WI38 (cell line): Measurements from ENCODE around the gene PARP6.

Experiments used
- H3K4me3 ChIP-seq: 2 replicates; pipeline ENCODE4 v1.5.1; 2011; ENCODE audit warnings: low read depth, mild to moderate bottlenecking, control low read depth, low read length
- TF ChIP-seq, protein P1 (sequence below): IDR thresholded peaks from 2 replicates; pipeline ENCODE4 v1.5.1; 2012; ENCODE audit warnings: low read depth, mild to moderate bottlenecking, control low read depth, low read length

PARP6 gene

DNA sequence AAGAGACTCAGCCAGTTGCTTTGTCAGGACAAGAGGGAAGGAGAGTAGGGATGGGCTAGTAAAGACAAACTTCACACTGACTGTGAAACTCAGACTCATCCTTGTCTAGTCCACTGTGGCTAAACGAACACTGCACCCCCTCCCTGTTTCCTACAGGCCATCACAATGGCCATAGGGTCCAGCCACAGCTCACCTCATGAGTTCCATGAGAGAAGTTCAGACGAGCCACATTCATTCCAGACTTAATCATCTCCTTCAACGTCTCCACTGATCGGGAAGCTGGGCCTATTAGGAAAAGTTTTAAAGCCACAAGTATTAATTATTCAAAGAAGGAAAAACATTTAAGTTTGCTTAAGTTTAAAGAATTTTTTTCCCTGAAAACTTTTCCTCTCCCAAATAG lies 55.1 kb downstream of the PARP6 start:
- no peak overlapping the region for H3K4me3 ChIP-seq
- TF ChIP-seq, protein P1, sequence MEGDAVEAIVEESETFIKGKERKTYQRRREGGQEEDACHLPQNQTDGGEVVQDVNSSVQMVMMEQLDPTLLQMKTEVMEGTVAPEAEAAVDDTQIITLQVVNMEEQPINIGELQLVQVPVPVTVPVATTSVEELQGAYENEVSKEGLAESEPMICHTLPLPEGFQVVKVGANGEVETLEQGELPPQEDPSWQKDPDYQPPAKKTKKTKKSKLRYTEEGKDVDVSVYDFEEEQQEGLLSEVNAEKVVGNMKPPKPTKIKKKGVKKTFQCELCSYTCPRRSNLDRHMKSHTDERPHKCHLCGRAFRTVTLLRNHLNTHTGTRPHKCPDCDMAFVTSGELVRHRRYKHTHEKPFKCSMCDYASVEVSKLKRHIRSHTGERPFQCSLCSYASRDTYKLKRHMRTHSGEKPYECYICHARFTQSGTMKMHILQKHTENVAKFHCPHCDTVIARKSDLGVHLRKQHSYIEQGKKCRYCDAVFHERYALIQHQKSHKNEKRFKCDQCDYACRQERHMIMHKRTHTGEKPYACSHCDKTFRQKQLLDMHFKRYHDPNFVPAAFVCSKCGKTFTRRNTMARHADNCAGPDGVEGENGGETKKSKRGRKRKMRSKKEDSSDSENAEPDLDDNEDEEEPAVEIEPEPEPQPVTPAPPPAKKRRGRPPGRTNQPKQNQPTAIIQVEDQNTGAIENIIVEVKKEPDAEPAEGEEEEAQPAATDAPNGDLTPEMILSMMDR = no peak

DNA sequence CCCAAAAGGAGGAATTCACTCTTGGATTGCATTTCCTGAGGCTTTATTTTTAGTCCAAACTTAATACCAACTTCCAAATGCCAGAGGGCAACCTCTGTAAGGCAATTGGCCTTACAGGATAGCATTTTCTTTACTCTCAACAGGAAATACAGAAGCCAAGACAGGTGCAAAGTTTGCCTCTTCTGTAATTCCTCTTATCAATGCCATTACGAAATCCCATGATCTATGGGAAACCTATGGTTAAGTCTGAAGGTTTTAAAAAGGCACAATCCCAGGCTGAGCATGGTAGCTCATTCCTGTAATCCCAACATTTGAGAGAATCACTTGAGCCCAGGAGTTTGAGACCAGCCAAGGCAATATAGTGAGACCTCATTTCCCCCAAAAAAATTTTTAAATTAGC lies 56.3 kb downstream of the PARP6 start:
- no peak overlapping the region for H3K4me3 ChIP-seq
- TF ChIP-seq, protein P1 = no peak

DNA sequence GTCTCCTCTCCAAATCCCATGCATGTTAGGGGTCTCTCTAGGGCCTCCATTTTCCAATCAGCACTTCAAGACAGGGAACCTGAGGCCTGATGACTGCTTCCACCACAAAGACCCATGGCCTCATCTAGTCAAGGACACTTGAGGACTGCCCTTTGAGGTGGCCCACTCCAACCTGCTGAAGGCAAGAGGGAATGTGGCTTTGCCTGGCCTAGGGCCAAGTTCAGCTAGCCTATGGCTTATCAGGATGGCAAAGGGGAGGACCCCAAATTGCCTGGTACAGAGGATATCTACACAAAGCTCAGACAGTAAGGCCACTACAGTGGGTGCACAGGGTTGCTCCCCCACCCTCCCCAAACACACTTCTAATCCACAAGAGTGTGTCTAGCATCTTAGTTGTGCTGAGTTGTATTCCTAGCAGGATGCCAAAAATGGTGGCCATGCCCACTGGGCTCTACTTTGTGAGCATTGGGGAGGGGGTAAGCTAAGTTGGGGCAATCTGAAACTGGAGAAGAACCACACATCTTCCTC lies 64.7 kb downstream of the PARP6 start:
- TF ChIP-seq, protein P1 = no peak
- no peak overlapping the region for H3K4me3 ChIP-seq

DNA sequence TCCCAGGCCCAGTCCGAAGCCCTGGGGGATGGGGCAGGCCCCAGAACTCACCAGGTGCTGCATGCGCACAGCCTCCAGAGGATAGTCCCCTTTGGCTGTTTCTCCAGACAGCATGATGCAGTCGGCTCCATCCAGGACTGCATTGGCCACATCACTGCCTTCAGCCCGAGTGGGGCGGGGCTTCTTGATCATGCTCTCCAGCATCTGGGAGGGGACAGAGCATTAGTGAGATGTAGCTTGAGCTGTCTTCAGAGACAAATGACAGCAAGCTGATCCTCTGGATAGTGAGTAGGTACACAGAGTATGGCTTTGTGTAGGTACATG lies 65.7 kb downstream of the PARP6 start:
- TF ChIP-seq, protein P1 = no peak

DNA sequence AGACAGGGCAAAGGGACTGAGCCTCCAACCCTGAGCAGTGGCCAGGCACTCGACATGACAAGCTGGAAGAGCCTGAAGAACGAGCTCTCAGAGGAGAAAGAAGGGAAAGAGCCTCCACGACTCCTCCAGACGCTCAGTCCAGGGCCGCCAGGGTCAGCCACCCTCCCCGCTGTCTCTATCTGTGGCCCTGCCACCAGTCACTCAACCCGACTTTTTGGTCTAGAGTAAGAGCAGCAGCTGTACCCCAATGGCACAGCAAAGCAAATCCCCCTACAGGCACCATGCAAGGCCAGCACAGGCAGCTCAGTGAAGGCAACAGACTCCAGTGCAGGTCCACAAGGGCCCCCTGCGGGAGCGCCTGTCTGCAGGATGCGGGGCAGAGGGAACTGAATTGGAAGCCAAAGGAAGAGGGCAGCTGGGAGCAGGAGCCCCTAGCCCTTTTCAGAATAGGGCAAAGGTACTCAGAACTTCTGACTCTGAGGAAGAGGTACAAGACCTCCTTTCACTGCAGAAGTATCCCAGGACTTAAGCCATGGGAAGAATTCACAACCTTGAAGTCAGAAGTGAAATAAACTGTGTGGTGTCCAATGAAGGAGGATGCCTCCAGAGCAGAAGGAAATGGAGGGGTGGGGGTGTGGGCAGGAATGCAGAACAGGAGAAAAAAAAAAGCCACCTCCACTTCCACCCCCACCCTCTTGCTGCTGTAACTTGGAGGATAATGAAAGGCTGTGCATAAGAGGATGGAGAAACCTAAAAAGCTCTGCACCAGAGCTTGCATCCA lies 66.3 kb downstream of the PARP6 start:
- no peak overlapping the region for H3K4me3 ChIP-seq
- TF ChIP-seq, protein P1 = no peak

More for the DNA sequence above, 65.7 kb downstream of the PARP6 start:
- no peak overlapping the region for H3K4me3 ChIP-seq

DNA sequence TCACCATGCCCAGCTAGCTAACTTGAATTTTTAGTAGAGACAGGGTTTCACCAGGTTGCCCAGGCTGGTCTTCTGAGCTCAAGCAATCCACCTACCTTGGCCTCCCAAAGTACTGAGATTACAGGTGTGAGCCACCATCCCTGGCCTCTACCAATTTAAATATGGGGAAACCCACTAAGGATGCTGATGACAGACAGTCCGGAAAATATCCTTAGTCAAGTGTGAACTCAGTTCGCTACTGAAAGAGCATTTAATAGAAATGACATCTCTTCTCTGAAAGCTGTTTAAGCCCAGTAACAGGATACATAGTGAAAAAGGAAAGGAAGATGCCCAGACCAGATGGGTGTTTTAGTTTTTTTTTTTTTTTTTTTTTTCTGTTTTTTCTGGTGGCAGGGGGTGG lies 67.1 kb downstream of the PARP6 start:
- H3K4me3 ChIP-seq = no peak overlapping the region
- TF ChIP-seq, protein P1 = no peak

DNA sequence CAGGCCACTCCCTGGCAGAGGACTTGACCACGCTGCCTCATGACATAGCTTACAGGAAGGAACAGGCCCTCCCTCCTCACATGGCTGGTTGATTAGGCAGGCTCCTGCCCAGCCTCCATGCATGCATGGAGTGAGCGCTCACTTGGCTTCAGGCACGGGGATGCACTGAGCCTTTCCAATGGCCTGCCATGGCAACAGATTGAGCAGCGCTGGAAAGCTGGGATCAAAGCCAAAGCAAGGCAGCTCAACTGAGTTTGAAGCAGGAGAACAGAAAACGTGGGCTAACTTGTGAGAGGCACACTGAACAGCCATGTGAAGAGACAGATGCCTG lies 68.9 kb downstream of the PARP6 start:
- H3K4me3 ChIP-seq = no peak overlapping the region
- TF ChIP-seq, protein P1 = no peak
